Stimulated activated naive B cell treated with anti-CD40 and anti-IgM and Interleukin-4, amounts not matched to agents 10 μg/mL and 1 μg/mL and 100 μg/mL, for 72 hours (primary cell): ENCODE measurements around the gene STARD13.

Experiments used
- ATAC-seq, 2 donors: fragments of 150-1000 bp; cut with Tn5 transposase; replicated peaks; 2 replicates each; pipeline ENCODE4 v1.10.0; 2021; ENCODE audit warnings: moderate library complexity in 1 of 2
- DNase-seq: peaks from one replicate; pipeline ENCODE4 v3.0.0; 2021
- H3K27ac Mint-ChIP-seq: one replicate; pipeline ENCODE4 v1.8.0; 2022; ENCODE audit warnings: mild to moderate bottlenecking, mixed read lengths
- H3K27me3 Mint-ChIP-seq, 2 donors: one replicate each; pipeline ENCODE4 v1.8.0; 2022; ENCODE audit warnings: mixed read lengths in 2 of 2
- H3K36me3 Mint-ChIP-seq, 2 donors: one replicate each; pipeline ENCODE4 v1.8.0; 2022; ENCODE audit warnings: mixed read lengths in 2 of 2, mild to moderate bottlenecking in 1 of 2
- H3K4me1 Mint-ChIP-seq, 2 donors: one replicate each; pipeline ENCODE4 v1.8.0; 2022; ENCODE audit warnings: mixed read lengths in 2 of 2, mild to moderate bottlenecking in 1 of 2
- H3K4me3 Mint-ChIP-seq, 2 donors: one replicate each; pipeline ENCODE4 v1.8.0; 2022; ENCODE audit warnings: mild to moderate bottlenecking in 2 of 2, mixed read lengths in 2 of 2, moderate library complexity in 1 of 2
- H3K9me3 Mint-ChIP-seq, 2 donors: one replicate each; pipeline ENCODE4 v1.8.0; 2022; ENCODE audit warnings: mixed read lengths in 2 of 2, mild to moderate bottlenecking in 1 of 2

STARD13 gene

DNA sequence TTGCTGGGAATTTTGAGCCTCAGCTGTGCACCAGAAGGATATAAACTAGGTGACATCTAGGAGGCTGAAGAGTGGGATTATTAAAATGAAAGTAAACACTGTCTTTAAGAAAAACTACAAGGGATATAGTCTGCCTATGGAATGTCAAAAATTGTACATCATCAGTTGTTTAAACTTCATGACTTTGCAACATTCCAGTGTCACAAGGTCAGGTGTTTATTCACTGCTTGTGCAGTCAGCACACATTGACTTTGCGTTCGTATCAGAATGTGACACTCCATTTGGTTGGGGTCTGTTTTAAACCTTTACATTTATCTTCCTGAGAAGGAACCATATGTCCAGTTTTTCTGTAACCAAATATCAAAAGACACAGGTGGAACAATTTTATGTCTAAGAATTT, 183.7 kb downstream of the STARD13 start:
- Mint-ChIP-seq H3K4me1 (peaks cover 13 to 14% of the 10 kb centered on the region in 2 donors), H3K36me3 (no peaks in the 10 kb centered on the region), H3K27me3 (peaks cover 0 to 9% of the 10 kb centered on the region in 2 donors), H3K4me3 (no peak overlapping the region), H3K9me3 (peaks cover 0 to 5% of the 10 kb centered on the region in 2 donors), H3K27ac (no peak overlapping the region)
- ATAC-seq (no peak), DNase-seq (no peak)

DNA sequence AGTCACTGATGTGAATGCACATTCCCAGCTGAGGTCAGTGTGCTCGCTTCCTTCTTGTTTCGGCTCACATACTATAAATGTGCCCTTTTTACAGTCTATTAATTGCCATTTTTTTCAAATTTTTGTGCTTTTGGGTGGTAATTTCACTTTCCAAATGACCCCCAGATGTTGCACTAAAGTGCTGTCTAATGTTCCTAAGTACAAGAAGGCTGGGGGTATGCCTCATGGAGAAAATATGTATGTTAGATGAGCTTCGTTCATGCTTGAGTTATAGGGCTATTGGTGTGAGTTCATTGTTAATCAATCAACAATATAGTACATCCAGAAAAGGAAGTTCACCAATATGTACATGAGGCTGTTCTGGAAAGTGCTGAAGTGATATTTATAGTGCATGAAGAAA, 184.7 kb downstream of the STARD13 start:
- DNase-seq, result no peak
- Mint-ChIP-seq H3K4me3 (no peak overlapping the region), H3K36me3 (no peaks in the 10 kb centered on the region), H3K27ac (no peak overlapping the region), H3K27me3 (peaks cover 0 to 3% of the 10 kb centered on the region in 2 donors), H3K4me1 (peaks cover 7 to 18% of the 10 kb centered on the region in 2 donors), H3K9me3 (peaks cover 0 to 5% of the 10 kb centered on the region in 2 donors)
- no peak for ATAC-seq

DNA sequence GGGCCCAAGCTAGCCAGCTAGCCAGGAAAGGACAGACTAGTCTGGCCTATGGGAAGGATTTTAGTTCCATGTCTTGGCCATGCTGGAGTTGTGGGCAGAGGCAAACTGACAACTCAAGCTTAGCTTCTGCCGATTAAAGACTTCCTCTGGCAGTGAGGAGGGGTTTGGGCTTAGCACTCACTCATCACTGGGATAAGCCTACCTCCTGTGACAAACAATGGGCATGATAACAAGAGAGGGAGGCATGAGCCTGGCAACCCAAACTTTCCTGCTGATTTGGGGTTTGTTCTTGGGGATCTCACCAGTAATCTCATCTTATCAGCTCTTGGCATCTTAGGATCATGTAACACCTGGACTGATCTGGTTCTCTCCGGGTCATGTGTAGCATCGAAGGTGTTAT, 185.7 kb downstream of the STARD13 start:
- ATAC-seq (no peak), DNase-seq (no peak)
- Mint-ChIP-seq H3K27me3 (peaks cover 0 to 3% of the 10 kb centered on the region in 2 donors), H3K9me3 (peaks cover 0 to 5% of the 10 kb centered on the region in 2 donors), H3K27ac (no peak overlapping the region), H3K36me3 (no peaks in the 10 kb centered on the region), H3K4me1 (peaks cover 3 to 10% of the 10 kb centered on the region in 2 donors), H3K4me3 (no peak overlapping the region)

DNA sequence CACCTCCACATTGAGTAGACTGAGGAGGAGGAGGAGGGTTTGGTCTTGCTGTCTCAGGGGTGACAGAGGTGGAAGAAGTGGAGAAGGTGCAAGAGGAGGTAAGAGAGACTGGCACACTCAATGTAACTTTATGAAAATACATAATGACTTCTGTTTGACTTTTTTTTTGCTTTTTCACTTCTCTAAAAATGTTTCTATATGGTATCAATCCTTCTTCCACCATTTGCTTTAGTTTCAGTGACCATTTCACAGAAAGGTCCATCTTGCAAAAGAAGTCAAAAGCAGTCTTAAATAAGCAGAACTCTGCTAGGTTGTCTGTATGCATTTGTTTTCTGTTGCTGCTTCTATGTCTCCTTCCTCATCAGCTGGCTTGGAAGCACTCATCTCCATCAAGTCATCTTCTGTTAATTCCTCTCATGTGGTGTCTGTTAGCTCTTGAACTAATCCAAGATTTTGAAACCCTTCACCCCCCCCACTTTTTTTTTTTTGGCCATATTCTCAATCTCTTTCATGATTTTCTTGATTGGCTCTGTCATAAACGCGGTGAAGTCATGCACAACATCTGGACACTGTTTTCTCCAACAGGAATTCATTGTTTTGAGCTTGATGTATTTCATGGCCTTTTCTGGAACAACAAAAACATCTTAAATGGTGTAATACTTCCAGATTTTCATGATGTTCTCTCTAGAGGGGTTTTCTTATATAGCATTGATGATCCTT, 188.5 kb downstream of the STARD13 start:
- no peak overlapping the region for H3K27ac Mint-ChIP-seq
- H3K4me1 Mint-ChIP-seq, result peaks cover 1 to 10% of the 10 kb centered on the region in 2 donors
- H3K9me3 Mint-ChIP-seq, result peaks cover 0 to 5% of the 10 kb centered on the region in 2 donors
- ATAC-seq, result peak; percentile 29 to 45
- no peak for DNase-seq
- no peaks in the 10 kb centered on the region for H3K36me3 Mint-ChIP-seq
- no peaks in the 10 kb centered on the region for H3K27me3 Mint-ChIP-seq
- no peak overlapping the region for H3K4me3 Mint-ChIP-seq

DNA sequence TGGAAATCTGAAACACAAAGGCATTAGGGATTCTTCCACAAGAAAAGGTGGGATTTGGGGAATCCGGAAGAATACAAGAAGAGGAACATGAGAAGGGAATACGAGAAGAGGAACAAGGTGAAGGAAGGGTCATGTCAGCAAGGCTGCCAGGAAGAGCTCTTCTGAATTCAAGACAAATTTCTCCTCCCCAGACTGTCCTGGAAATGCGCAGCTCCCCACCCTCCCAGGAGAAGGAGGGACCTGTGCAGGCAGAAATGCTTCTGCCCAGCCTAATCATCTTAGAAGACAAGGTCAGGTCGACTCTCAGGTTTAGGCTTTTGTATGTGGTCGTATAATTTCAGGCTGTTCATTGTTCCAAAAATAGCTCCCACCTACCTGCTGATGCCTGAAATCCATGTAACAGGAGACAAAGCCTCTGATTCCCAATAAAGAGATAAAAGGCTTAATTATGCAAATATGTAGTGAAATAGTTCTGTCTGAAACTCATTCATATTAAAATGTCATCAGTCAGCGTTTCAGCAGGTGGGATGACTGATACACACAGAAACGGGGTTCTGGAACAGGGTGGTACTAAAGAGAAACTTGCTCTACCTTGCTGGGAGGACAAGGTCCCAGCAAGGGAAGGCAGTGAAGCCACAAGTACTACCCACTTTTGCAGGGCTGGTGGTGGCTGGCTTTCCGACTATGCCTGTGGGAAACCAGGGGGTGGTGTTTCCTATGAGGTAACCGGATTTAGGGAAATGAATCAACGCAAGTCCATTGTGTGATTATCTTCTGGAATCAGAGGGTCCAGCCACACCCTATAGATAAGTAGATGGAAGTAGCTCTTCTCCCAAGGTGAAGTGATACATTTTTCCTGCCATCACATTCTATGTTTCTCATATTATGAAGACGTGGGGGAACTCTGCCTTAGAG, 193.2 kb downstream of the STARD13 start:
- Mint-ChIP-seq H3K4me1 (peaks cover 1 to 9% of the 10 kb centered on the region in 2 donors), H3K27me3 (peaks cover 0 to 8% of the 10 kb centered on the region in 2 donors), H3K27ac (no peak overlapping the region), H3K4me3 (no peak overlapping the region), H3K36me3 (no peaks in the 10 kb centered on the region), H3K9me3 (no peaks in the 10 kb centered on the region)
- ATAC-seq (no peak), DNase-seq (no peak)

DNA sequence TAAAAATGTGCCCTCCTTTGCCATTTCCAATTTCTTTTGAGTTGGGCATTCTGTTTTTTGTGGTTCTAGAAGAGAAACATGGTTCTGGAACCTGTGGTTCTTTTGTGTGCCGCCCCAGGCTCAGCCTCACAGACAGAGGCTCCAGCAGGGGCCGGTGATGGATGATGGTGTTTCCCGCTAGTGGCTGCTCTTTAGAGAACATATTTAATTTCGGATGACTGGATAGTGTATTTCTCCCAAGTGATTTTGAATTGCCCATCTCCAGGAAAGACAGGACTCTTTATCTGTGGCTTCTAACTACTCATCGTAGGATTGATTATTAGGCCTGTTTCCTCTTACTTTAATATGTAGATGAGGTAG, 194.2 kb downstream of the STARD13 start:
- no peak overlapping the region for H3K27ac Mint-ChIP-seq
- DNase-seq, result no peak
- no peaks in the 10 kb centered on the region for H3K4me1 Mint-ChIP-seq
- H3K4me3 Mint-ChIP-seq, result no peak overlapping the region
- no peaks in the 10 kb centered on the region for H3K36me3 Mint-ChIP-seq
- peaks cover 2 to 11% of the 10 kb centered on the region in 2 donors for H3K27me3 Mint-ChIP-seq
- no peaks in the 10 kb centered on the region for H3K9me3 Mint-ChIP-seq
- no peak for ATAC-seq

DNA sequence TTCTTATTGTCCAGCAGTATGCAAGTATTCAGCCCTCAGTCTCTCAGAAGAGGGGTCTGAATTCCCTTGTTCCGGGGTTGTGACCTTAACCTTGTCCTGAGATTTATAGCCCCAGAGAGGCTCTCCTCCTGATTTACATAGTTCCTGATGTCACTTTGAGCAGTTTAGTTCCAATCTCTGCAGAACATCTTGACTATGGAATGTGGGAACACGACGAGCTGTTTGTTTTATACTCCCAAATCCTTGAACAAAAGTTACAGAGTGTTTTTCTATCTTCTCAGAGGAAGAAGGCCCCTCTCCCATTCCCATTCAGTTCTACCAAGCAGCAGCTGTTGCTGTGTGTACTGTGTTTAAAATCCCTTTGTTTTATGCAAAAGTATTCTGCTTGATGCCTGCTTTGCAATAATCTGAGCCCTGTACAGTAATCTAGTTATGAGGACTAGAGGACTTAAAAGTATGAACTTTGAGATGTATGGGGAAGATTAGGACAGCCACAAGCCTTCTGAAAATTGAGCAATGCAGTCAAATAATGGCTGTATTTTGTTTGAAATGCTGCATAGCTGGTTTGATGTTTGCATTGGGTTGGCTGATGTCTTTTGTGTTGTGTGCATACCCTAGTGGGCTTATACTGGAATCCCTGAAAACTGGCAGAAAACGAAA, 194.7 kb downstream of the STARD13 start:
- no peak for ATAC-seq
- no peaks in the 10 kb centered on the region for H3K9me3 Mint-ChIP-seq
- H3K27me3 Mint-ChIP-seq, result peaks cover 7 to 13% of the 10 kb centered on the region in 2 donors
- no peak overlapping the region for H3K4me3 Mint-ChIP-seq
- no peaks in the 10 kb centered on the region for H3K4me1 Mint-ChIP-seq
- H3K27ac Mint-ChIP-seq, result no peak overlapping the region
- no peak for DNase-seq
- H3K36me3 Mint-ChIP-seq, result no peaks in the 10 kb centered on the region

DNA sequence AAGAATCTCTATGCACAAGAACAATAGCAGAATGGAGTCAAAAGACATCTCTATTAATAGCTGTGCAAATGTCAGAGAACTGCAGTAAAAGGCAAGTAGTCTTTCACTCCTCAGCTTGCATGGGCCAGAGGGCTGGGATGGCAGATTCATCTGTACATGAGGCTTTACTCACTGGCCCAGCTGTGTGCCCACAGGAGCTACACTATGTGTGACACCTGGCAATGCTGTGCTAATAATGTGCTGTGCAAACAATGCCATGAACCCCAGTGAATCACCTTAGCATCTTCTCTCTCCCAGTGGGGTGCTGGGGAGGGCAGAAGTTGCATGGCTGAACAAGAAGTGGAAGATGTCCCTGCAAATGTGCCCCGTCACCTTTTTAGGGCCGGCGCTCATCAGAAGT, 196.2 kb downstream of the STARD13 start:
- Mint-ChIP-seq H3K36me3 (no peaks in the 10 kb centered on the region), H3K4me3 (no peak overlapping the region), H3K9me3 (peaks cover 0 to 1% of the 10 kb centered on the region in 2 donors), H3K27me3 (peaks cover 14 to 17% of the 10 kb centered on the region in 2 donors), H3K27ac (no peak overlapping the region), H3K4me1 (no peaks in the 10 kb centered on the region)
- DNase-seq, result no peak
- no peak for ATAC-seq

DNA sequence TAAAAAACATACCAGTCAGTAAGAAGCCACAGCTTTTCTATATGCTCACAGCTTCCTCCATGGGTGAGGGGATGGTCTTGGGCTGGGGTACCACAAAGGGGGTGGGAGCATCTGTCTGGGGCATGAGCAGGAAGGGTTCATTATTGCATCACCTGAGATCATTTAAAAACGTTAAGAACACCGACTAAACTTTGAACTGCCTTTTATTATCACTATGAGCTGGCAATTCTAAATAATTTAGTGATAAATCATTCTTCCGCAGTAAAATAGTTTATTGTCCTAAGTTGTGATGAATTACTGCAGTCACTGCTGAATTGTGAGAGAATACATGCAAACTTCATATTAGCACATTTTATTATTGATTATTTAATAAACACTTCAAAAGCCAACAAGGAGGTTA, 197.8 kb downstream of the STARD13 start:
- H3K4me1 Mint-ChIP-seq, result no peaks in the 10 kb centered on the region
- no peak overlapping the region for H3K4me3 Mint-ChIP-seq
- ATAC-seq (no peak), DNase-seq (no peak)
- peaks cover 0 to 1% of the 10 kb centered on the region in 2 donors for H3K9me3 Mint-ChIP-seq
- no peaks in the 10 kb centered on the region for H3K36me3 Mint-ChIP-seq
- no peak overlapping the region for H3K27ac Mint-ChIP-seq
- H3K27me3 Mint-ChIP-seq, result peaks cover 14 to 17% of the 10 kb centered on the region in 2 donors

DNA sequence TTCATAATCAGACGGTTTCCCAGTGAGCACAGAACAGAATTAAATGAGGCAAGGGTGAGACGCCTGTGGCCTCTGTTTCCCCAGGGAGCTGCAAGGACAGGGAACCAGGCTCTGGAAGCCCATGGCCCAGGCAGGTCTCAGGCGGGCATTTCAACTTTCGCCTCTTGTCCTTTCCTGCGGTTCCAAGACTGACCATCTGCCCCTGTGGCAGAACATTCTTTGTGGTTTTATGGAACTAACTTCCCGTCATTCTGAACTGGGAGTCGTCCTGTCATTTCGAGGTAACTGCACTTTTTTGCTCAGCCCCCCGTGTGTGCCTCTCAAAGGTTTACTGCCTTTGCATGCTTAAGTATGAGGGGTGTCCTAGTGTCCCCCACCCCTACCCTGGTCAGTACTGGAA, 198.5 kb downstream of the STARD13 start:
- H3K4me3 Mint-ChIP-seq, result no peak overlapping the region
- H3K27ac Mint-ChIP-seq, result no peak overlapping the region
- peaks cover 14 to 17% of the 10 kb centered on the region in 2 donors for H3K27me3 Mint-ChIP-seq
- no peak for DNase-seq
- peaks cover 0 to 1% of the 10 kb centered on the region in 2 donors for H3K9me3 Mint-ChIP-seq
- H3K4me1 Mint-ChIP-seq, result no peaks in the 10 kb centered on the region
- no peak for ATAC-seq
- H3K36me3 Mint-ChIP-seq, result no peaks in the 10 kb centered on the region

DNA sequence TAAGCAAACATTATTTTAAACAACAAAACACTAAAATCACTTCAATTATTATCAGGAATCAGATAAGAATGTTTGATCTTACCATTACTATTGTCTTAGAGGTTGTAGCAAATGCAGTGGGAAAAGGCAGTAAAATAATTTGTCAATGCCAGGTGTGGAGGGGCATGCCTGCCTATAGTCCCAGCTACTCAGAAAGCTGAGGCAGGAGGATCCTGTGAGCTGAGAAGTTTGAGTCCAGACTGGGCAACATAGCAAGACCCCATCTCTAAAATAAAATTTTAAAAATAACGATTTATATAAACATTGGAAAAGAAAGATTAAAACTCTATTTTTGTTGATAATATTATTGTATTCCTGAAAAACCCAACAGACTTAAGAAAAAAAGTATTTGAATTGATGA, 202.5 kb downstream of the STARD13 start:
- no peak overlapping the region for H3K4me3 Mint-ChIP-seq
- no peak for ATAC-seq

DNA sequence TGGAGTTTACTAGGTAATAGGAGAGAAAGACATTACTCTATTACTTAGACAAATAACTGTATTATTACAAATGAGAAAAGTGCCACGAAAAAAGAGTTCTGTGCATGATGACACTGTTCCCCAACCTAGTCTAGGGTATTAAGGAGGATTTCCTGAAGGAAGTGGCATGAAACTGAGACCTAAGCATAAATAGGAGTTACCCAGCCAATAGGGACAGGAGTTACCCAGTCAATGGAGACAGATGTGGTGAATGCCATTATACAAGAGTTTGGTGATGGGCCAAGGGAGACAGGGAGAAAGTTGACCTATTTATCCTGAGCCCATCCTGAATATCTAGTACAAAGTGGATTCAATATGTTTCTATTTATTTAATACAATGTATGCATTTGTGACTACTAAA, 203.9 kb downstream of the STARD13 start:
- H3K4me3 Mint-ChIP-seq, result no peak overlapping the region
- peaks cover 0 to 1% of the 10 kb centered on the region in 2 donors for H3K9me3 Mint-ChIP-seq
- peaks cover 4 to 20% of the 10 kb centered on the region in 2 donors for H3K4me1 Mint-ChIP-seq
- no peak overlapping the region for H3K27ac Mint-ChIP-seq
- no peak for DNase-seq
- peaks cover 8 to 14% of the 10 kb centered on the region in 2 donors for H3K27me3 Mint-ChIP-seq
- no peak for ATAC-seq
- H3K36me3 Mint-ChIP-seq, result no peaks in the 10 kb centered on the region

More for the DNA sequence above, 202.5 kb downstream of the STARD13 start:
- peaks cover 4 to 20% of the 10 kb centered on the region in 2 donors for H3K4me1 Mint-ChIP-seq
- DNase-seq, result no peak
- H3K27ac Mint-ChIP-seq, result no peak overlapping the region
- peaks cover 13 to 14% of the 10 kb centered on the region in 2 donors for H3K27me3 Mint-ChIP-seq
- H3K9me3 Mint-ChIP-seq, result peaks cover 0 to 1% of the 10 kb centered on the region in 2 donors
- no peaks in the 10 kb centered on the region for H3K36me3 Mint-ChIP-seq

DNA sequence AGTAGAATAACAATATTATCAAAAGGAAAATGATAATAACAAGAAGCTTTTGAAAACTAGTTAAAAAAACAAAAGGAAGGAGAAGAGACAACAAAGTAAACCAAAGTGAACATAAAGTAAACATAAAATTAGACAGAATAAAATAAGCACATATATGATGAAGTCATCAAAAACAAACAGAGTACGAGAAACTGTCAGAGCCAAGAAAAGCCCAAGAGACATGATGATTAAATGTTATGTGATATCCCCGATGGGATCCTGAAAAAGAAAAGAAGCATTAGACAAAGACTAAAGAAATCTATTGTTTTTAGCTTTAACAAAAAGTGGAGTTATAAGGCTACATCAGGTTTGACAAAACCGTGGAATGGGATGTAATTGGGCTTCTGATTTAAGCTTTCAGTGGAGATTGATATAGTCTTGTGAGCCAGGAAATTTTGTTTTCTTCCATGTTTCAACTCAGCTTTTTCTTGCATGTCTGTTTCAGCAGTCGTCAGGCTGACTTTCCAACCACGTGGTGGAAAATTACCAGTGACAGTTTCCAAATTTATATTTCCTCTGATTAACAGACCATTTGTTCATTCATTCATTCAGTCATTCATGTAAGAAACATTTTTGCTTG, 204.5 kb downstream of the STARD13 start:
- ATAC-seq, result no peak

DNA sequence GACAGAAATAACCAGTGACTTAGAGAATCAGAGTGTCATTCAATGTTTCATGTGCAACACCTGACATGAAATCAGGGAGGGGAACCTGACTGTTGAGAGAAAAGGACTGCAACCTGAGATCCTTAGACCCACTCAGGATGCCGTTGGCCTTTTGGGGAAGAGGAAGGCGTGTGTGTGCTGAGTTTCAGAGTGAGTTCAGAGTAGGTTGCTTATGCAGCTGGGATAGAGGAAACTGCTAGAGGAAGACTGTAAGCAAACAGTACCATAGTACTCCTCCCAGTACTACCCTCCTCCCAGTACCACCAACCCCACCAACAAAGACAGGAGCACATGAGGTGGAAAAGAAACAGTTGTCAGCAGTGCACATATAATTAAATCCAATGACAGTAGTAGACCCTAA, 205.6 kb downstream of the STARD13 start:
- peaks cover 4 to 20% of the 10 kb centered on the region in 2 donors for H3K4me1 Mint-ChIP-seq
- no peak overlapping the region for H3K4me3 Mint-ChIP-seq
- no peak overlapping the region for H3K27ac Mint-ChIP-seq
- peaks cover 2 to 4% of the 10 kb centered on the region in 2 donors for H3K27me3 Mint-ChIP-seq
- no peak for DNase-seq
- no peak for ATAC-seq
- peaks cover 0 to 1% of the 10 kb centered on the region in 2 donors for H3K9me3 Mint-ChIP-seq
- no peaks in the 10 kb centered on the region for H3K36me3 Mint-ChIP-seq

More for the DNA sequence above, 204.5 kb downstream of the STARD13 start:
- no peak overlapping the region for H3K4me3 Mint-ChIP-seq
- H3K27ac Mint-ChIP-seq, result no peak overlapping the region
- peaks cover 4 to 20% of the 10 kb centered on the region in 2 donors for H3K4me1 Mint-ChIP-seq
- no peaks in the 10 kb centered on the region for H3K36me3 Mint-ChIP-seq
- H3K27me3 Mint-ChIP-seq, result peaks cover 4 to 10% of the 10 kb centered on the region in 2 donors
- H3K9me3 Mint-ChIP-seq, result peaks cover 0 to 1% of the 10 kb centered on the region in 2 donors
- DNase-seq, result no peak
